HUES48 (cell line): ENCODE data around the gene THRAP3.

Experiments used
- H3K27ac ChIP-seq: one replicate; pipeline ENCODE4 v1.7.0; 2013; ENCODE audit warnings: low read depth, low read length, inconsistent platforms
- H3K27me3 ChIP-seq: 2 replicates; pipeline ENCODE4 v1.6.1; 2013; ENCODE audit warnings: mild to moderate bottlenecking, low read length; ENCODE audit not compliant: control insufficient read depth, insufficient read depth
- H3K36me3 ChIP-seq: 2 replicates; pipeline ENCODE4 v1.6.1; 2013; ENCODE audit warnings: low read length; ENCODE audit not compliant: control insufficient read depth, insufficient read depth
- H3K4me1 ChIP-seq: 2 replicates; pipeline ENCODE4 v1.6.1; 2013; ENCODE audit warnings: mild to moderate bottlenecking, low read length; ENCODE audit not compliant: control insufficient read depth, insufficient read depth
- H3K4me3 ChIP-seq: 2 replicates; pipeline ENCODE4 v1.5.1; 2013; ENCODE audit warnings: mild to moderate bottlenecking, low read depth, low read length
- H3K9ac ChIP-seq: 2 replicates; pipeline ENCODE4 v1.6.1; 2013; ENCODE audit warnings: mild to moderate bottlenecking, low read depth, low read length, moderate library complexity
- H3K9me3 ChIP-seq: 2 replicates; pipeline ENCODE4 v1.6.1; 2013; ENCODE audit warnings: low read length; ENCODE audit not compliant: control insufficient read depth, insufficient read depth

THRAP3 gene, protein sequence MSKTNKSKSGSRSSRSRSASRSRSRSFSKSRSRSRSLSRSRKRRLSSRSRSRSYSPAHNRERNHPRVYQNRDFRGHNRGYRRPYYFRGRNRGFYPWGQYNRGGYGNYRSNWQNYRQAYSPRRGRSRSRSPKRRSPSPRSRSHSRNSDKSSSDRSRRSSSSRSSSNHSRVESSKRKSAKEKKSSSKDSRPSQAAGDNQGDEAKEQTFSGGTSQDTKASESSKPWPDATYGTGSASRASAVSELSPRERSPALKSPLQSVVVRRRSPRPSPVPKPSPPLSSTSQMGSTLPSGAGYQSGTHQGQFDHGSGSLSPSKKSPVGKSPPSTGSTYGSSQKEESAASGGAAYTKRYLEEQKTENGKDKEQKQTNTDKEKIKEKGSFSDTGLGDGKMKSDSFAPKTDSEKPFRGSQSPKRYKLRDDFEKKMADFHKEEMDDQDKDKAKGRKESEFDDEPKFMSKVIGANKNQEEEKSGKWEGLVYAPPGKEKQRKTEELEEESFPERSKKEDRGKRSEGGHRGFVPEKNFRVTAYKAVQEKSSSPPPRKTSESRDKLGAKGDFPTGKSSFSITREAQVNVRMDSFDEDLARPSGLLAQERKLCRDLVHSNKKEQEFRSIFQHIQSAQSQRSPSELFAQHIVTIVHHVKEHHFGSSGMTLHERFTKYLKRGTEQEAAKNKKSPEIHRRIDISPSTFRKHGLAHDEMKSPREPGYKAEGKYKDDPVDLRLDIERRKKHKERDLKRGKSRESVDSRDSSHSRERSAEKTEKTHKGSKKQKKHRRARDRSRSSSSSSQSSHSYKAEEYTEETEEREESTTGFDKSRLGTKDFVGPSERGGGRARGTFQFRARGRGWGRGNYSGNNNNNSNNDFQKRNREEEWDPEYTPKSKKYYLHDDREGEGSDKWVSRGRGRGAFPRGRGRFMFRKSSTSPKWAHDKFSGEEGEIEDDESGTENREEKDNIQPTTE

DNA sequence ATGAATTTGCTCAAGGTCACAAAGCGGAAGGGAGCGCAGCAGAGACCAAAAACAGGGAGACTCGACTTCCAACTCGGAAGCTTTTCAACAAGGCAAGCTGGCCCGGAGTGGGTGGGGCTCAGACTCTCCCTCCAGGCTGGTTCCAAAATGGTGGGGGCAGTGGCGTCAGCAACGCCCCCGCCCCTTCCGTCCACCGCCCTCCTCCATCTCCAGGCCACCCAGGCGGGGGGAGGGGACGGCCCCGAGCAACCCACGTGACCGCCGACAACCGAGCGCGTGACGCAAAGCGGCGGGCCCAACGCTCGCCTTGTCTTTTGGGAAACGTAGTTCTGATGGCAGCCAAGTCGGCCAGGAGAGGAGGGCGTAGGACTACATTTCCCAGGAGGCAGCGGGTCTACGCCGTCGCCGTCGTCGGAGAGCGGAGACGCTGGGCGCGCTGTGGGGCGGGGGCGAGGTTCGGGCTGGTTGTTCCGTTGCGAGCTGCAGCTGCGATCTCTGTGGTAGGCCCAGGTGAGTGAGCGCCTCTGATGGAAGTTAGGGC, at the start of gene THRAP3:
Gene THRAP3 (plus strand): TSS at position 448 of the 541 bp plus-strand sequence. CDS start 58,121 bp downstream, outside the sequence.
- peak within 1 kb of the TSS; percentile 99 for H3K27ac ChIP-seq
- H3K4me3 ChIP-seq = peak within 1 kb of the TSS; percentile 96
- H3K36me3 ChIP-seq = peaks cover 19% of the 10 kb centered on the region

DNA sequence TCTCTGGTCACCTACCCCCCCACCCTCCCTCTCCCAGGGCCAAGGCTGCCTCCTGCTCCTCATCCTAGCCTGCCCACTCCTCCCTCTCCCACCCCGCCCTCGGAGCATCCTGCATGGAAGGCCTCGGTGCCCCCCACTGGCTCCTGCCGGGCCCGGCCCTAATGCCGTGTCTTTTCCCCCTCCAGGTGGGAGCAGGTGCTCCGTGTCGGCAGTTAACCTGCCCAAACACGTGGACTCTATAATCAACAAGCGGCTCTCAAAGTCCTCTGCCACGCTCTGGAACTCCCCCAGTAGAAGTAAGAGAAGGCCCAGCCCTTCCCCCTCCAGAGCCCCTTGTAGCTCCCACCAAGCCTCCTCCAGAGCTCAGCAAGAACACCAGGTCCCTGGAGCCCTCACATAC, 49.5 kb upstream of the THRAP3 start:
- Histone ChIP-seq H3K4me3 (no peak overlapping the region), H3K36me3 (peaks cover 41% of the 10 kb centered on the region), H3K27me3 (no peaks in the 10 kb centered on the region), H3K4me1 (peaks cover 13% of the 10 kb centered on the region), H3K27ac (no peak overlapping the region), H3K9ac (no peak overlapping the region), H3K9me3 (no peaks in the 10 kb centered on the region)

More for the DNA sequence above, at the start of gene THRAP3:
- H3K27me3 ChIP-seq = no peaks in the 10 kb centered on the region
- H3K9me3 ChIP-seq = no peaks in the 10 kb centered on the region
- peaks cover 15% of the 10 kb centered on the region for H3K4me1 ChIP-seq
- H3K9ac ChIP-seq = peak within 1 kb of the TSS; percentile 95

DNA sequence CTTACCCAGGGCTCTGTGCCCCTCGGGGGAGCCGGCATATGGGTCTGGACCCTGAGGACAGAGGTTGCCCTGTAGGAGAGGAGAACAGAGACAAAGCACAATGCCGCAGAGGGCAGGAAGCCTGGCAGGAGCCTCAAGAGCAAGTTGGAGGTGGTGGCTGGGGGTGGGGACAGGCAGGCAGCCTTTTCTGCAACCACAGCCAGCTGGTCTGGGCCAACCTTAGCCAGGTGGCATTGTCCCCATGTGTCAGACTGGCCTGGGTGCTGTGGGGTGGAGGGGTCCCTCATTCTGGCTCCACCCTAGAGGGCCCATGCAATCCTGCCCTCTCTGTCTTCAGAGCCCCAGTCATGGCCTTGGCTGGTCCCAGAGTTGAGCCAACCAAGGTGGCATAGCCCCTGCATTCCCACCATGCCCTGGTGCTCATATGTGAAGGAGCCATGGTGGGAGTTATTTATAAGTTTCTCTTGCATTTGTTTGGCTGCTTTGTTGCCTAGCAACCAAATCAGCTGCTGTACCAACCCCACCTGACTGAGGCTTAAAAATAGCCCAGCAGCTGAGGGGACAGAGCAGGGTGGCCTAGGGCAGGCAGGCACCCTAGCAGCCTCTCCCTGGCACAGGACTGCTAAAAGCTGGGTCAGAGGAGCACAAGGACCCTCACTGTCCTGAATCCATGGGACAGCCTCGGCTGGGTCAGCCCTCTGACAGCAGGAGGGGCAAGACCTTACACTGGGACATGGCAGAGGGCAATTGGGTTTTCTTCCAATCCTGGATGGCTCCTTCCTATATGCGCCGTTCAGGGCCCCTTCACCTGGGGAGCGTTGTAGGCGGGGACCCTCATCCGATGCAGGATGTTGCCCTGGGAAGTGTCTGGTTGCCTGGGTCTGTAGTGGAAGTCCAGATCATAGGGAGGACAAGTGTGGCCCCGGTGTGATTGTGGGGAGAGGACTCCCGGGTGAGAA, 48.8 kb upstream of the THRAP3 start:
- peak overlapping the region; percentile 14 for H3K27ac ChIP-seq
- no peak overlapping the region for H3K9ac ChIP-seq
- no peaks in the 10 kb centered on the region for H3K27me3 ChIP-seq
- H3K36me3 ChIP-seq = peaks cover 48% of the 10 kb centered on the region
- peak overlapping the region; percentile 19; the same call in 1 of the 2 replicates for H3K4me3 ChIP-seq
- no peaks in the 10 kb centered on the region for H3K9me3 ChIP-seq
- peaks cover 13% of the 10 kb centered on the region for H3K4me1 ChIP-seq

DNA sequence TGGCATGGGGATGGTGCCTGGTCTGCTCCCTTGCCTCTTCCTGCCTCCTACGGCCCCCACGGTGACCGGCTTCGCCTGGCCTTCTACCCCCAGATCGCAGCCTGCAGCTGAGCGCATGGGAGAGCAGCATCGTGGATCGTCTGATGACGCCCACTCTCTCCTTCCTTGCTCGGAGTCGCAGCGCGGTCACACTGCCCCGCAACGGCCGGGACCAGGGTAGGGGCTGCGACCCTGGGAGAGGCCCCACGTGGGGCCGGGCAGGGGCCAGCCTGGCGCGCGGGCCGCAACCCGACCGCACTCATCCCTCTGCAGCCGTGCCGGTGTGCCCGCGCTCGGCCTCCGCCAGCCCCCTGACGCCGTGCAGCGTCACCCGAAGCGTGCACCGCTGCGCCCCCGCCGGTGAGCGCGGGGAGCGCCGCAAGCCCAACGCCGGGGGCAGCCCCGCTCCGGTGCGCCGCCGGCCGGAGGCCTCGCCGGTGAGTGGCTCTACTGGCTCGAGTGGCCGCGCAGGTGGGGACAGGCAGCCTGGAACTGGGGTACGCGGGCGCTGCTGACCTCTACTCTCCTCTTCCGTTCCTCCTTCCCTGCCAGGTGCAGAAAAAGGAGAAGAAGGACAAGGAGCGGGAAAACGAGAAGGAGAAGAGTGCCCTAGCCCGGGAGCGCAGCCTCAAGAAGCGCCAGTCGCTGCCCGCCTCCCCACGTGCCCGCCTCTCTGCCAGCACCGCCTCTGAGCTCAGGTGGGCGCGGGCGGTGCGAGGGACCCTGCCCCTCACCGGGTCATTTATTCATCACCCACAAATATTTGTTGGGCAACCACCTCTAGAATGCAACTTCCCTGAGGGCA, 47.9 kb upstream of the THRAP3 start:
- H3K9ac ChIP-seq = no peak overlapping the region
- H3K4me3 ChIP-seq = peak overlapping the region; percentile 19; the same call in 1 of the 2 replicates
- no peak overlapping the region for H3K27ac ChIP-seq
- no peaks in the 10 kb centered on the region for H3K9me3 ChIP-seq
- H3K36me3 ChIP-seq = peaks cover 53% of the 10 kb centered on the region
- peaks cover 13% of the 10 kb centered on the region for H3K4me1 ChIP-seq
- no peaks in the 10 kb centered on the region for H3K27me3 ChIP-seq

DNA sequence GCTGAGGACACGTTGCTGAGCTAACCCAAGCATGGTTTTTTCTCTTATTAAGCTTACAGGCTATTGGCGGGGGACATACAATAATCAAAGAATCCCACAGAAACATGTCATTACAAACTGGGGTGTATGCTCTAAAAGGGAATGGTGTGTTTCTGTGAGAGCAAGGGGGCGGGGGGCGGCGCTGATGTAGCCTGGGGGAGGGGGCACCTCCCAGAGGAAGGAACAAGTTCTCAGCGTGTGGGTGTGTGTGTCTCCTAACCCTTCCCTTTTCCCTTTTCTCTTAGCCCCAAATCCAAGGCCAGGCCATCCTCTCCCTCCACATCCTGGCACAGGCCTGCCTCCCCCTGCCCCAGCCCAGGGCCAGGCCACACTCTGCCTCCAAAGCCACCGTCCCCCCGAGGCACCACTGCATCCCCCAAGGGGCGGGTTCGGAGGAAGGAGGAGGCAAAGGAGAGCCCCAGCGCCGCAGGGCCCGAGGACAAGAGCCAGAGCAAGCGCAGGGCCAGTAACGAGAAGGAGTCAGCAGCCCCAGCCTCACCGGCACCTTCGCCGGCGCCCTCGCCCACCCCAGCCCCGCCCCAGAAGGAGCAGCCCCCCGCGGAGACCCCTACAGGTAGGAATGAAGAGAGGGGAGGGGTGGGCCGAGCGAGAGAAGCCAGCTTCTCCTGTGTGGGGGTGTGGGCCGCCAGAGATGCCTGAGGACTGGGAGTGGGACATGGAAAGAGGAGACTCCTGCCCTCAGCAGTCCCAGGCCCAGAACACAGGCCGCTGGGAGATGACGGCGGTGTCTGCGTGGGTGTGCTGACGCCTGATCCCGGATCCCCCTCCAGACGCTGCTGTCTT, 46.4 kb upstream of the THRAP3 start:
- Histone ChIP-seq H3K9ac (no peak overlapping the region), H3K27me3 (no peaks in the 10 kb centered on the region), H3K4me3 (peak overlapping the region; percentile 63), H3K9me3 (no peaks in the 10 kb centered on the region), H3K27ac (peak overlapping the region; percentile 73), H3K4me1 (peaks cover 13% of the 10 kb centered on the region), H3K36me3 (peaks cover 46% of the 10 kb centered on the region)

DNA sequence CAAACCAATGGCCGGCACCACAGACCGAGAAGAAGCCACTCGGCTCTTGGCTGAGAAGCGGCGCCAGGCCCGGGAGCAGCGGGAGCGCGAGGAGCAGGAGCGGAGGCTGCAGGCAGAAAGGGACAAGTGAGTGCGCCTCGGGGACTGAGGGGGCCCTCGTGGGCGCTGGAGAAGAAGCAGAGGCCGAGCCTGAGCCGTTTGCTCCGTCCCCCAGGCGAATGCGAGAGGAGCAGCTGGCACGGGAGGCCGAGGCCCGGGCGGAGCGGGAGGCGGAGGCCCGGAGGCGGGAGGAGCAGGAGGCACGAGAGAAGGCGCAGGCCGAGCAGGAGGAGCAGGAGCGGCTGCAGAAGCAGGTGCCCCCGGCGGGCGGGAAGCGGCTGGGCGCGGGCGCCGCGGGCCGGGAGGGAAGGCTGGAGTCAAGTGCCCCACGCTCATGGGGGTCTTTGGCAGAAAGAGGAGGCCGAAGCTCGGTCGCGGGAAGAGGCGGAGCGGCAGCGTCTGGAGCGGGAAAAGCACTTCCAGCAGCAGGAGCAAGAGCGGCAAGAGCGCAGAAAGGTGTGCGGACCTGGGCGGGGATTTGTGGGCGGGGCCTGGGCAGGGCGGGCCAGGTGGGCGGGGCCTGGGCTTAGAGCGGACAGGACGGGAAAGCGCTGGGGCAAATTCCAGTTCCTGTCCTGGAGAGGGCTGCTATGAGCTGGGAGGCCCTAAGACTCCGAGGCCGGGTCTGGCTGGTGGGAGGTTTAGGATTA, 45.6 kb upstream of the THRAP3 start:
- Histone ChIP-seq H3K36me3 (peaks cover 38% of the 10 kb centered on the region), H3K27me3 (no peaks in the 10 kb centered on the region), H3K9me3 (no peaks in the 10 kb centered on the region), H3K4me1 (peaks cover 13% of the 10 kb centered on the region), H3K27ac (peak overlapping the region; percentile 73), H3K9ac (peak overlapping the region; percentile 33; the same call in 1 of the 2 replicates), H3K4me3 (peak overlapping the region; percentile 63)

DNA sequence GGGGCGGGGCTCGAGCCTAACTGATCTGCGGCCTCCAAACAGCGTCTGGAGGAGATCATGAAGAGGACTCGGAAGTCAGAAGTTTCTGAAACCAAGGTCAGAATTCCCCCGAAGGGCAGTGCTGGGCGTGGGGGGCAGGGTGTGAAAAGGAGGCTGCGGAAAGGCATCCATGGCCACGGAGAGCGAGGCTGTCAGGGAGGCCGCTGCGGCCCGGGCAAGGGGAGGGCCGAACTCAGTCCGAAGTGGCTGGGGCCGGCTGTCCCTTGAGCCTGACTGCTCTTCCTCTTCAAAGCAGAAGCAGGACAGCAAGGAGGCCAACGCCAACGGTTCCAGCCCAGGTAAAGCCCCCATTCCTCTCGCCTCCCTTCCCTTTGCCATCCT, 45.0 kb upstream of the THRAP3 start:
- Histone ChIP-seq H3K9ac (no peak overlapping the region), H3K36me3 (peaks cover 32% of the 10 kb centered on the region), H3K27ac (no peak overlapping the region), H3K27me3 (no peaks in the 10 kb centered on the region), H3K9me3 (no peaks in the 10 kb centered on the region), H3K4me1 (peaks cover 13% of the 10 kb centered on the region), H3K4me3 (no peak overlapping the region)

DNA sequence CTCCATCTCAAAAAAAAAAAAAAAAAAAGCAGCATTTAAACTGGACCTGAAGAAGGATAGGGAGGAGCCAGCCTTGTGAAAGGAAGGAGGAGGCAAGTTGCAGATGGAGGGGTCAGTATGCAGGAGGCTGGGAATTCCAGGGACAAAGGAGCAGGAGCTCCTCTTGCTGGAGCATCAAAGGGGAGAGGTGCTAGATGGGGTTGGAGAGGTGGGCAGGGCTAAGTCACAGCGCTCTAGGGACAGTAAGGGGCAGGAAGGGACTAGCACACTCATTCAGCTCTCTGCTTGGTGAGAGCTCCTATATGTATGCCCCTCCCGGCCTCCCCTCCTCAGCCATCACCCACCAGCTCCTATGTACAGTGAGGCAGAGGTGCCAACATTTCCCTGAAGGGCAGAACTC, 41.5 kb upstream of the THRAP3 start:
- H3K4me3 ChIP-seq = no peak overlapping the region
- peak overlapping the region; percentile 9 for H3K27ac ChIP-seq
- H3K36me3 ChIP-seq = peaks cover 24% of the 10 kb centered on the region
- H3K9ac ChIP-seq = no peak overlapping the region
- no peaks in the 10 kb centered on the region for H3K27me3 ChIP-seq
- no peaks in the 10 kb centered on the region for H3K9me3 ChIP-seq
- peaks cover 2% of the 10 kb centered on the region; the same call in 1 of the 2 replicates for H3K4me1 ChIP-seq
